ACHN (cell line): ENCODE data around the gene CCDC192.
"Not testable (repeated sequence)": the region's sequence is repeated elsewhere in the genome, so short reads cannot be mapped to it uniquely, and the experiment has no call there.

ENCODE experiments used
- DNase-seq: peaks from one replicate; pipeline ENCODE4 v3.0.0-alpha.2; 2015
- in situ Hi-C: cut with HindIII; loops from 2 replicates; pipeline ENCODE4 v1.10.0; 2017; ENCODE audit warnings: low sequenced_read_pairs, low pct_ligation_motif_present, low pct_unique_long_range_greater_than_20kb

Gene CCDC192

DNA sequence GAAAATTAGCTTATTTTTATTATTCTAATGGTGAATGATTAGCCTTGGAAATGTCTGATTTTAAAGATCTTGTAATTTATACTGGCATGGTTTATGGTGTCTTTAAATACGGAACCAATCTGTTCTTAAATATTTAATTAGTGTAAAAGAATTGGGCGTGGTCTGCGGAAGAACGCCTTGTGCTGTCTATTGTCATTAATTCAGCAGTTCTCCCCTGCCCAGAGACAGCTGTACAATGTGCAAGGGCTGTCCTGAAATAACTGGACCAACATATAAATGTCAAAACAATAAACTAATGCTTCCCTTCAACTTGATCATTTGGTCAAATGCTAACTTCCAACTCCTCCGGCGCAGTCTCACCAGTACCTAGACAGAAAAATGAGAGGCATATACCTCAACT lies 124.3 kb downstream of the CCDC192 start:
- in situ Hi-C loops, result no loop called here
- no peak for DNase-seq

DNA sequence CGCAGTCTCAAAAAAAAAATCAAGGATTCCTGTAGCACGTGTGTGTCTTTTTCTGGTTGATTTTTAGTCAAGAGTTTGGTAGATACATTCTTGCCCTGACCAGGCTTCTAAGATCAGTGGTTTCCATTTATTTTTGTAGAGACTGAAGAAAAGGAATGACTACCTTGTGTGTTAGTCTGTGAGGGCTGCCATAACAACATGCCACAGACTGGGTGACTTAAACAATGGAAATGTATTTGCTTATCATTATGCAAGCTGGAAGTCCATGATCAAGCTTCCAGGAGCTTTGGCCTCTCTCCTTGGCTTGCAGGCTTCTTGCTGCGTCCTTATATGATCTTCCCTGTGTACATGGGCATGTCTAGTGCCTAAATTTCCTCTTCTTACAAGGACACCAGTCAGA lies 127.0 kb downstream of the CCDC192 start:
- in situ Hi-C loops, result no loop called here
- no peak for DNase-seq

DNA sequence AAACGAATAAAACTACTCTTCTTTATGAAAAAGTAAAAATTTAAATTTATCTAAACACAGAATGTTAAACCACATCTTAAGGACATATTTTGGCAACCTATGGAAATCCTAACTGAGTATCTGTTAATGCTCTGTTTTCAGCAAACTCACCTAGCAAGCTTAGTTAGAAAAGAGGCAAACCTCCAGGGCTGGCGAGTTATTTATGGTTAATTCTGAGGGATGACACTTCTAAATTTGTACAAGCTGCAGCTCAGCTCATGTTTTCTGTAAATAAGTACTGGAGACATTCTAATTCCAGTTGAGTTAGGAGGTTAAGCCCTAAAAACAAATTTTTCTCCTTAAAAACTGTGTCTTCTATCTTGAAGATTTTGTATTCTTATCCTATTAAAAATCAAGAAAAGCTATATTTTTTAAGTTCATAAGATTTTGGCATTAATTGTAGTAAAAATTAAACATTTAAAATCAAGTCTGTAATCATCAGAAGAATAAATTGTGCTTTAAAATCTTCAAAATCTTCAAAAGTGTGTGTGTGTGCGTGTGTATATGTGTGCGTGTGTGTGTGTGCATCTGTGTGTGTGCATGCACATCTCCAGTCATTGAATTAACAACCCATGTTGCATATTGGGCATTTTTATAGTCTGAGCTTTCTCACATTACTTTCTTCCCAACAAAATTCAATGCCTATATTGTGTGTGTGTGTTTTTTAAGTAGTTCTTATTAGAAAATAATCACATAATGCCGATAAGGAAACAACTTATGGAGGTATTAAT lies 127.8 kb downstream of the CCDC192 start:
- DNase-seq, result no peak

DNA sequence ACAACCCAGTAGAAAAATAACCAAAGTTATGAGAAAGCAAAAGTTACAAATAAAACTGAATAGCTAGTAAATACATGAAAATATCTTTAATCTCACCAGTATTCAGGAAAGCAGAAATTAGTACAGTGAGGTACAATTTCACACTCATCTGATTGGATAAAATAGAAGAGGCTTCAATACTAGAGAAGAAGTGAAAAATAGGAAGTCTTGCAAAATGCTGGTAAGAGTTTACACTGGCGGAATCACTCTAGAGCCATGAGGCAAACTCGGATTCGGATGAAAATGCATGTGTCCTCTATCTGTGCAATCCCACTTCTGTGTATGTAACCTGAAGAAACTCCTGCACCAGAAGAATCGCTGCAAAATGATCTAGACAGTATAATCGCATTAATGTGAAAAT lies 128.9 kb downstream of the CCDC192 start:
- in situ Hi-C loops, result no loop called here
- no peak for DNase-seq

More for the DNA sequence above, 127.8 kb downstream of the CCDC192 start:
- in situ Hi-C loops, result no loop called here

DNA sequence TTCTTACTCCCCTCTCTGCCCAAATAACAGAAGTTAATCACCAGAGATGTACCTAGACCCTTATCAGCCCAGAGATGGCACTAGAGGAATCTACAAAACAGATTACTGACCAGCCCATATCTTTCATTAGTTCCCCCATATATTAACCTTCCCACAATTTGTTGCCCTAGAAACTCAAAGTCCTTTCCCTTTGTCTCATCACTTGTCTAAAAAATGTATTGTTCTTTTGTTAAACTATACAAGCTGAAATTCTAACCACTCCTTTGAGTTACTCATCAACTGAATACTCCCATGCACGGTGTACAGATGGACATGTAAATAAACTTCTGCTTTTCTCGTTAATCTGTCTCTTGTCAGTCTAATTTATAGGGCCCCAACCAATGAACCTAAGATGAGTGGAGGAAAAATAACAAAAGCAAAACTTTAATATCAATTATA lies 130.9 kb downstream of the CCDC192 start:
- DNase-seq, result no peak
- in situ Hi-C loops, result no loop called here

DNA sequence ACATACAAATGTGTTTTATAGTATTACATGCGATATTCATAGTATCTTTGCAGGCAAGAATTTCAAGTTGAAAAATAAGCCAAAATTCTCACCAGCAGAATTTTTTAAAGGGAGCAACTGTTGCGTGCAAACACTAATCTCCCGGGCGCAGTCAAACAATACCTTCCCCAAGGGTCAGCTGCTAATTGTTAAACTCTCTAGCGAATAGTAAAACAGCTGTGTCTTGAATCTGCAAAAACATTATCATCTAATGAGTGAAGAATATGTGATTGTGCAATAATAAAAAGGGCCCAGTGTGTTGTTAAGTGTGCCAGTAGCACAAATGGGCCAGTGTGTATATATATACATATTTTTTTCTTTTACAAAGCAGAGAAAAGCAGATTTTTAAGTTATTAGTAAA lies 131.4 kb downstream of the CCDC192 start:
- in situ Hi-C loops, result no loop called here
- DNase-seq, result no peak

DNA sequence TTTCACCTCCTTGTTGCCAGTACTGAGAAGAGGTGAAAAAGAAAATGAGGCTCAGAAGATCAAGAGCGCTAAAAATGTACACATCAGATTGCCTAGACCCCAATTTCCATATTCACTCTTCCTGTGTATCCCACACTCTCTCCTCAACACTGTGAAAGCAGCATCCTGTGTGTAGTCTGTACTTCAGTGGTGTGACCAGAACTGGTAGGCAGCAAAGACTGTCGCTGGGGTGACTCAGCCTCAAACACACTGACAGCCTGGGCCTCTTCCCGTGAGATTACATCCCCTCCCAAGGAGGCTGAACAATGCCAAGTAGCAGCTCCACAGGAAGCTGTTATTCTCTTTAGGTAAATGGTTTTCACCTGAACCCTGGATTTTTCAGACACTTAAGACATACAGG lies 135.5 kb downstream of the CCDC192 start:
- peak; percentile 1 for DNase-seq
- in situ Hi-C loops, result no loop called here

DNA sequence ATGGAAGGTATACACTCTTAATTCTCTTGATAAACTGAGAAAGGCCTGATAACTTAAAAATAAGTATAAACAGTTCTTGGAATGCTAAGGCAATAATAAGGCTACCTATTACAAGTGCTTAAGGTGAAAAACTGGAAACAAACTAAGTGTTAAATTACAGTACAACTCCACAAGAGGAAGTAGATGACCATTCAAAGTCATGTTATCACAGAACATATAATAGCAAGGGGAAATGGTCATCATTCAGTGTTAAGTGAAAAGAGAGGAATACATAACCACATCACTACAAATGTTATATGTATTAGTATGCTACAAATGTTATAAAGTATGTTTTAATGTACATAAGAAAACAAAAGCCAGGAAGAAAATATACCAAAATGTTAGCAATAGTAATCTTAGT lies 135.9 kb downstream of the CCDC192 start:
- in situ Hi-C loops, result no loop called here
- DNase-seq, result no peak

DNA sequence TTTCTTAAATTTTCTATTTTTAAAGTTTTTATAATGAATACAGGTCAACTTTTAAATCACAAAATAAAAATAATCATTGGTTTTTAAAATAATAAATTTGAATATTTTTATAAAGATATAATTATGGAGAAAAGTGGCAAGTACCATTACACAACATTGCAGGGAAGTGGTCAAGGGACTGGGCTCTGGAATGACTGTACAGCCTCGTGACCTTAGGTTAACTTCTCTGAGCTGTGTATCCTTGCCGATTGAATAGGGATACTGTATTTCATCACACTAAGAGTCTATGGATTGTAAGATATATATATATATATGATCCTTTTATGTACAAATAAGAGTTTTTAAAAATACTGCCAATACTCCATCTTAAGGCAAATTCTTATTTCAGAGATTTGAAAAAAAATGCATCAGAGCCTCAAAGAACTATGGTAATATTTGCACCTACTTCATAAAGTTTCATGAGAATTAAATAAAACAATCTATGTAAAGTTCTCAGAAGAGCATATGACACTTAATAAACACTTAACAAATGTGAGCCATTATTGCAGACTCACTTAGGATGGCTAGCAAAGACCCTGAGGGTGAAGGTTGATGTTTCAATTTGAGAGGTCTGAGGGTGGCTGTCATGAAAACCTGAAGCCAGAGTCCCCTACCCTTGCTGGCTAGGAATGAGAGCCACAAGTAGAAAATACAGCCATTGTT lies 136.5 kb downstream of the CCDC192 start:
- DNase-seq, result no peak
- in situ Hi-C loops, result no loop called here

DNA sequence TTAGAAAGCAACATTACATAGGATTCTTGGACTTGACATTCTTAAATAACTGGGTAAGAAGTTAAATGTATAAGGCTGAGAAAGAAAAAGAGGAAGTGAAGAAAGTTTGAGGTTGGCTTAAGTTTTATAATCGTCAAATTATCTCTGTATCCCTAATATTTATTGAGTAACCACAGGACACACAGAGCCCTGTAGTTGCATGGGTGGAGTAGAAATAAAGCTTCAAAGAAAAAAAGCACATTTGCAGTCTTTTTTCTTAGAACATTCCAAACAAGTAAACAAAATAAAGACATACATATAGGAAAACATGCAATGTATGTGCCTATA lies 137.0 kb downstream of the CCDC192 start:
- in situ Hi-C loops, result no loop called here
- no peak for DNase-seq

DNA sequence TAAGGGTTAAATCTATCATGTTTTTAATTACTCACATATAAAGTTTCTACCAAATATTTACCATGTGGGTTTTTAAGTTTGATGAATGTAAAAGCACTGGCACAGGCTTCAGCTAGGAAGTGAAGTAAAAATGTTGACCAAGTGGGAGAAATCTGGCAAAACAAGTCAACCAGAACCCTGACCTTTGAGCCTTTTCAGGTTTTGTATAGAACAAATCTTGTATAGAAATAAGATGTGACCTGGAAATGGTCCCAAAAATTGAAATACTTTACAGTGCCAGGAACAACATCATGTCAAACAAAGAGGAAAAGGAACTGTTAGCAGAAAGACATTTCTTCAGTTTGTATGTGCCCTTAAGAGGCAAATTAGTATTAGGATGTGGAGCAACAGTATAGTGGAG lies 137.6 kb downstream of the CCDC192 start:
- in situ Hi-C loops, result no loop called here
- DNase-seq, result no peak

DNA sequence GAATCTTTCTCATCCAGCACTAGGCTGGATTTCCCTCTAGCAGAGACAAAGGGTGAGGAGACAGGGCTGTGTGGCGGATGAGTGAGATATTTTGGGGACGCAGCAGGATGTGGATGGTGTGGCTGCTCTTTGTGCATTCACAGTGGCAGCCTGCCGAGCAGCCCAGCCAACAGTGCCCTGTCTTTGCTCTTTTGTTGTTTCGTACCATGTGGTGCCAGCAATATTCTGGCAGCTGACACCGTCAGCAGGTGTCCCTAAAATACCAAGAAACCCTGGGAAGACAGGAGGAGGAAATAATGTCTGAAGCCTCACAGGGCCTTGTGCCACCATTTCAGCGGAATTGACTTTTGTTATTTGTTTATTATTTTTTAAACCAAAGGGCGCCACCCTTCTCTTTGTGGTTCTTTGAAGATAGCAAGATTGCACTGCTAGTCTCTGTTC lies 141.4 kb downstream of the CCDC192 start:
- no peak for DNase-seq
- in situ Hi-C loops, result no loop called here

DNA sequence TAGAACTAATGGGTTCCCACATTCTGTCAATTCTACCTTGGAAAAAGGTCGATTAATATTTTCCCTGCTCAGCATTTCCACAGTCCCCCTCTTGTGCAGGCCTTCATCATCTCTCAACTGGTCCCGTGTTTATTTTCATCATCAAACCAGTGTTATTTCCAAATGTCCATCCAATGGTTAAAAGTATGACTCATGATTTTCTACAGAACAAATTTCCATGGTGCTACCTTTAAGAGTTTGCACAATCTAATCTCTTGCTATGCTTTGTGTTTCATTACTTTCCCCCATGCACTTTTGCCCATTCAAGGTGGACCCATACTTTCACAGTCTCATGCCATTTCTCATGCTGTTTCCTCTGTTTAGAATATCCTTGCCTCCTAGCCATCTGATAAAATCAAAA lies 143.7 kb downstream of the CCDC192 start:
- no peak for DNase-seq
- in situ Hi-C loops, result no loop called here

DNA sequence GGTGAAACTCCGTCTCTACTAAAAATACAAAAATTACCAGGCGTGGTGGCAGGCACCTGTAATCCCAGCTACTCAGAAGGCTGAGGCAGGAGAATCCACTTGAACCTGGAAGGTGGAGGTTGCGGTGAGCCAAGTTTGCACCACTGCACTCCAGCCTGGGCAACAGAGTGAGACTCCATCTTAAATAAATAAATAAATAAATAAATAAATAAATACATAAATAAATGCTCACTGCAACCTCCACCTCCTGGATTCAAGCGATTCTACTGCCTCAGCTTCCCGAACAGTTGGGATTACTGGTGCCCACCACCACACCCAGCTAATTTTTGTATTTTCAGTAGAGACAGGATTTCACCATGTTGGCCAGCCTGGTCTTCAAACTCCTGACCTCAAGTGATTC lies 144.4 kb downstream of the CCDC192 start:
- in situ Hi-C loops, DNase-seq: not testable (repeated sequence)

DNA sequence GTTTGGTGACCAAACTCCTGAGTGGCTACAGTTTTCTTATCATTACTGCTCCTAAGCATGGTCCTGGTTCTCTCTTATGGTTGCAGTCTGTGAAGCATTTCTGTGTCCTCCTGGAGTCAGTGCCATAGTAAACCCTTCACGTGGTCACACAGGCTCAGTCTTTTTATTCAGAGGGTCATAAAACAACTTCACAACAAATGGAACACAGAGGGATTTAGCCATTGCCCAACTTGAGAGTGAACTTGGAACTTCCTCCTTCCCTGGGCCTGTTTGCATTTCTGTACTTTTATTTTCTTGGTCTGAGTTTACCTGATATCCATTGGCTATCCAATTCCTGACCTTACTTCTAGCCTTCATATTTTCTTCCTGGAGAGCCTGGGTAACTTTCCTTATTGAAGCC lies 144.9 kb downstream of the CCDC192 start:
- DNase-seq, result no peak
- in situ Hi-C loops, result no loop called here

DNA sequence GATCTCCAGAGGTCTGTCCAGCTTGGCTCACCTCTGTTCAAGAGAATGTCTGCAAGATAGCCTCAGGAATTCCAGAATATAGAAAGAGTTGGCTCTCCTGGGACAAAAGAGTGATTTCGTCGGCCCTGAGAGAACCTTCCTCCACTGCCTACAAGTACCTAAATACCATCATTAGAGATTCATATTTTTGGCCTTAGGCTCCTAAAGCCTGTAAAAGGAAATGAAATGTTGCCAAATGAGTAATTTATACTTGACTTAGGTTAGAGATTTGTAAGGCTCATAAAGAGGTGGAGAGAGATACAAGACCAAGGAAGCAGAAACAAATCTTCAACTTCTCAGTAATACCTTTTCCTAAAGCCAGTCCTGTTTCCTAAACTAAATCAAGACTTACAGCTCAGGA lies 146.2 kb downstream of the CCDC192 start:
- no peak for DNase-seq
- in situ Hi-C loops, result no loop called here

DNA sequence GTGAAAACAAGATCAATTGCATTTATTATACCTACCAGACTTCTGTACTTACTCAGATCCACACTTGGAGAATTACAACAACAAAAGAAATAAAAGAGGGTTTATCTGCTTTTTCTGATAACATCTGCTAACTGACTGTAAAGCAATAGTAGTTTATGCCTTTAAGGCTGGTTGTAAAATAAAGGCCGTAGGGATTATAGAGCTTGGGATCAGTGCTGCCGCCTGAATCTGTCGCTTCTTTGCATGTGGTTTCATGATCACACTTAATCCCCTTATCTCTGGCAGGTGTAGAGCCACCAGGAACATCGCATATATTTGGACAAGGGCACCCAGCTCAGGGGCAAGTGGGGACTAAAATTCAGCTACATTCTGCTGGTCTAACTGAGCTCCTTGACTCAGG lies 146.7 kb downstream of the CCDC192 start:
- in situ Hi-C loops, result no loop called here
- no peak for DNase-seq

DNA sequence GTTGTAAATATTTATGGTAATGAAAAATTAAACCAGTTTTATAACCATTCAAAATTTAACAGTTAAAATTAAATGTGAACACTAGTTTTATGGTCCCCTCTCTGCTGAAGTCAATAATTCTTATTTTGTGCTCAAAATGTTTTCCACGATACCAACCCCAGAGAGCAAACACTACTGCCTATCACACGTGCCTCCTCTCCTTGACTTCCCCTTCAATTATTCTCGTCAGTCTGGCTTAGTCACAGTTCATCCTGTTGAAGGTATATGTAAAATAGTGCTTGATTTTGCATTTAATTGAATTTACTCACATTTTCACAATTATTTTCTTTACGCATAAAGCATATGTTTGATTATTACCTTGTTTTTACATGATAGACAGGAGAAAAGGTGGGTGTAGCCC lies 148.8 kb downstream of the CCDC192 start:
- in situ Hi-C loops, result no loop called here

DNA sequence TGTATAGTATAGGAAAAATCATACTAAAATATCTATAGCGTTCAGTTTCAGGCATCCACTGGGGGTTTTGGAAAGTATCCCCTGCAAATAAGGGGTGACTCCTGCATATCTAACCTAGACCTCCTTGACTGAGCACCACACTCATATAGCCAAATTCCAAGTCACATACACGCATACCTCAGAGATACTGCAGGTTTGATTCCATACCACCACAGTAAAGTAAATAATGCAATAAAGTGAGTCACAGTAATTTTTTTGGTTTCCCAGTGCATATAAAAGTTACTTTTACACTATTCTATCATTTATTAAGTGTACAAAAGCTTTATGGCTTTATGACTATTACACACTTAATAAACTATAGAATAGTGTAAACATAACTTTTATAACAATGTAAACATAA lies 151.3 kb downstream of the CCDC192 start:
- DNase-seq, result no peak
- in situ Hi-C loops, result no loop called here

More for the DNA sequence above, 148.8 kb downstream of the CCDC192 start:
- no peak for DNase-seq

DNA sequence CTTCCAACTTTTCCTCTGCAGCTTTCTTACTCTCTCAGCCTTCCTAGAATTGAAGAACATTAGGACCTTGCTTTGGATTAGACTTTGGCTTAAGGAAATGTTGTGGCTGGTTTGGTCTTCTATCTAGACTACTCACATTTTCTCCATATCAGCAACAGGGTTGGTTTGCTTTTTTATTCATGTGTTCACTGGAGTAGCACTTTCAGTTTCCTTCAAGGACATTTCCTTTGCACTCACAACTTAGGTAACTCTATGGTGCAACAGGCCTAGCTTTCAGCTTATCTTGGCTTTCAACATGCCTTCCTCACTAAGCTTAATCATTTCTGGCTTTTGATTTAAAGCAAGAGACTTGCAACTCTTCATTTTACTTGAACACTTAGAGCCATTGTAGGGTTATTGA lies 153.1 kb downstream of the CCDC192 start:
- no peak for DNase-seq
- in situ Hi-C loops, result no loop called here
